ENCODE measurements around the gene PHF2. TPM values are rescaled to one million over a fixed set of nuclear protein-coding genes. Genes with fewer than 3 reads are reported as not detected.

The PHF2 gene
- total and polyA plus RNA-seq, 12 donors = 13.9 to 31.3 (median 23.0) TPM

GRCh38 chr9:93613174-93613573 lies 36.8 kb downstream of the PHF2 start:
- Histone ChIP-seq H3K27ac (no peak overlapping the region), H3K36me3 (peaks cover 0 to 6% (median 0%) of the 10 kb centered on the region in 9 donors), H3K9me3 (peaks cover 0 to 30% (median 17%) of the 10 kb centered on the region in 11 donors), H3K27me3 (no peaks in the 10 kb centered on the region), H3K4me3 (no peak overlapping the region), H3K4me1 (peaks cover 3 to 45% (median 22%) of the 10 kb centered on the region in 9 donors)
- 91 to 93% methylated on average over 5 of the region's 5 CpGs for WGBS, 2 donors
- ATAC-seq = no peak
- no peak for TF ChIP-seq CTCF (IDR thresholded peaks at IDR 0.05)
- intact Hi-C loops (cut with DNase I) = no loop called here
- DNase-seq = no peak

GRCh38 chr9:93613791-93614190 lies 37.4 kb downstream of the PHF2 start:
- no peak overlapping the region for H3K4me3 ChIP-seq
- peaks cover 0 to 23% (median 17%) of the 10 kb centered on the region in 11 donors for H3K9me3 ChIP-seq
- H3K27me3 ChIP-seq = no peaks in the 10 kb centered on the region
- TF ChIP-seq CTCF (IDR thresholded peaks at IDR 0.05) = no peak
- intact Hi-C loops (cut with DNase I) = no loop called here
- no peak for DNase-seq
- ATAC-seq = no peak
- peaks cover 0 to 6% (median 0%) of the 10 kb centered on the region in 9 donors for H3K36me3 ChIP-seq
- 62 to 93% methylated on average over 3 of the region's 3 CpGs for WGBS, 2 donors
- no peak overlapping the region for H3K27ac ChIP-seq
- peaks cover 3 to 47% (median 22%) of the 10 kb centered on the region in 9 donors for H3K4me1 ChIP-seq

GRCh38 chr9:93614830-93615468 lies 38.6 kb downstream of the PHF2 start:
- Histone ChIP-seq H3K4me1 (peaks cover 3 to 59% (median 31%) of the 10 kb centered on the region in 9 donors), H3K36me3 (peaks cover 0 to 6% (median 0%) of the 10 kb centered on the region in 9 donors), H3K27ac (no peak overlapping the region), H3K4me3 (no peak overlapping the region), H3K27me3 (no peaks in the 10 kb centered on the region), H3K9me3 (peaks cover 0 to 12% (median 9%) of the 10 kb centered on the region in 11 donors)
- no peak for ATAC-seq
- intact Hi-C loops (cut with DNase I) = no loop called here
- 85 to 88% methylated on average over 5 of the region's 5 CpGs for WGBS, 2 donors
- DNase-seq = no peak
- TF ChIP-seq CTCF (IDR thresholded peaks at IDR 0.05) = no peak

- intact Hi-C loops (cut with DNase I) = no loop called here
- H3K27me3 ChIP-seq = no peaks in the 10 kb centered on the region
- no peak overlapping the region for H3K4me3 ChIP-seq
- peaks cover 3 to 70% (median 34%) of the 10 kb centered on the region in 9 donors for H3K4me1 ChIP-seq
- peaks cover 0 to 6% (median 0%) of the 10 kb centered on the region in 9 donors for H3K36me3 ChIP-seq
- DNase-seq = no peak
- no peak for TF ChIP-seq CTCF (IDR thresholded peaks at IDR 0.05)
- H3K9me3 ChIP-seq = peaks cover 0 to under 1% (median 0%) of the 10 kb centered on the region in 11 donors
- ATAC-seq = no peak
- no peak overlapping the region for H3K27ac ChIP-seq
- WGBS, 2 donors = 86 to 90% methylated on average over 2 of the region's 2 CpGs
Observed at GRCh38 chr9:93616044-93616443, 39.7 kb downstream of the PHF2 start.
